GM19193 (cell line): ENCODE measurements around the gene SCMH1.

ENCODE experiments used
- POLR2A ChIP-seq: IDR thresholded peaks from 4 replicates; pipeline ENCODE4 v1.6.1; 2011; ENCODE audit not compliant: insufficient read depth, insufficient read length; ENCODE audit errors: extremely low read depth

The SCMH1 gene

GRCh38 chr1:40979241-40980067 lies 262.7 kb downstream of the SCMH1 start, which contains the start of gene CTPS1:
TSS of gene CTPS1 (plus strand) at chr1:40979696. CDS start at chr1:40983291, 3,595 bp downstream.
- TF ChIP-seq POLR2A, result peak; percentile 84

DNA sequence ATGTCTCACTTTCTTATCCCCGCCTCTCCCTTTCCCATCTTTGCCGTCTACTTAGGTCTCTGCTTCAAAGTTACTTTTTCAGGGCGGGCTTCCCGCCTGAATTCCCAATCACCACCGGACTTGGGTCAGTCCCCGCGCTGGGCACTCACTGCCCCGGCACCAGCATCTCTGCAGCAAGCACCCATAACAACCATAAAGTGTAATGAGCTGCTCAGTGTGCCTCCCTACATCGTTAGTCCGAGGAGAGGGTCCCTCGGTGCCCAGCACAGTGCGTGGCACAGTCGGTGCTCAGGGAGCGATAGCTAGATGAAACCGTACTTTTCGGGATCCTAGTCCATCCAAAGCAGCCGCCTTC lies 263.2 kb downstream of the SCMH1 start:
- no peak for TF ChIP-seq POLR2A

DNA sequence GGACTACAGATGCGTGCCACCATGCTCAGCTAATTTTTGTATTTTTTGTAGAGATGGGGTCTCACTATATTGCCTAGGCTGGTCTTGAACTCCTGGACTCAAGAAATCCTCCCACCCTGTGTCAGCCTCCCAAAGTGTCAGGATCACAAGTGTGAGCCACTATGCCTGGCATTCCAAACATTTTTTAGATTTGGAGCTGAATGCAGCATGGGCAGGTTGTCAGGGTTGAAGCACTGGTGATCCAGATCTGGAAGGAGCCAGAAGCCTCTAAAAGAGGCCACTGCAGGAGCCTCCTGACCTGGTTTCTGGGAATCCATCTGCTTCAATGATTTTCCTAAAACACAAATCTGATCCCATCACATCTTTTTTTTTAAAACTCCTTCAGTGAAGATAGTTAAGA lies 264.4 kb downstream of the SCMH1 start:
- no peak for TF ChIP-seq POLR2A
